Mesothelial cell of epicardium (in vitro differentiated cells): Measurements from ENCODE around the gene TAOK1. TPM values are rescaled to one million over a fixed set of nuclear protein-coding genes. Genes with fewer than 3 reads are reported as not detected.

Source experiments
- DNase-seq, 2 experiments: peaks; one replicate each; pipeline ENCODE4 v3.0.0; 2021; ENCODE audit warnings: low spot score in 2 of 2; ENCODE audit not compliant: unreplicated experiment in 2 of 2
- H3K27ac Mint-ChIP-seq: 2 replicates; pipeline ENCODE4 v1.8.0; 2021; ENCODE audit warnings: mixed read lengths
- H3K27me3 Mint-ChIP-seq: 2 replicates; pipeline ENCODE4 v1.8.0; 2021; ENCODE audit warnings: low read depth, mixed read lengths
- H3K36me3 Mint-ChIP-seq: 2 replicates; pipeline ENCODE4 v1.8.0; 2021; ENCODE audit warnings: mixed read lengths
- H3K4me1 Mint-ChIP-seq: 2 replicates; pipeline ENCODE4 v1.8.0; 2021; ENCODE audit warnings: mixed read lengths
- H3K4me3 Mint-ChIP-seq: 2 replicates; pipeline ENCODE4 v1.8.0; 2021; ENCODE audit warnings: mild to moderate bottlenecking, moderate library complexity, mixed read lengths
- H3K9me3 Mint-ChIP-seq: 2 replicates; pipeline ENCODE4 v1.8.0; 2021; ENCODE audit warnings: mixed read lengths
- total RNA-seq: library from RNA; stranded (reverse); gene quantifications from 3 replicates; pipeline ENCODE4 v1.2.1, GENCODE V29; 2021
- TF ChIP-seq, protein P1 (sequence below): fragments of 200-600 bp; sonication (generic); IDR thresholded peaks from one replicate; pipeline ENCODE4 v1.5.0; 2021; ENCODE audit warnings: antibody characterized with exemption; ENCODE audit not compliant: unreplicated experiment

Gene TAOK1
- total RNA-seq, 1 donor from 2014 or later, result 86.7 TPM

DNA sequence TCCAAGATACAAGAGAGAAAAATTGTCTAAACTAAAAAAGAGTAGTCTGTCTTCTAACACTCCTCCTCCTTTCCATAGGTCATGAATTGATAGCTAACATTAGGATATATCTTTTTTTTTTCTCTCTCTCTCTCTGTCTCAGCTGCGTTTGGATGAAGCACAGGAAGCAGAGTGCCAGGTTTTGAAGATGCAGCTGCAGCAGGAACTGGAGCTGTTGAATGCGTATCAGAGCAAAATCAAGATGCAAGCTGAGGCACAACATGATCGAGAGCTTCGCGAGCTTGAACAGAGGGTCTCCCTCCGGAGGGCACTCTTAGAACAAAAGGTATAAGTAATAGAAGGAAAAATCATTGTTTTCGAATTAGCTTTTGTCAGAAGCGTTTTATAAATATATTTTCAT is 143.8 kb downstream of the TAOK1 start:
- Mint-ChIP-seq H3K9me3 (peaks cover 4% of the 10 kb centered on the region), H3K4me1 (no peaks in the 10 kb centered on the region), H3K4me3 (no peak overlapping the region), H3K27me3 (no peaks in the 10 kb centered on the region), H3K27ac (no peak overlapping the region), H3K36me3 (peaks cover 35% of the 10 kb centered on the region)
- TF ChIP-seq, protein P1, sequence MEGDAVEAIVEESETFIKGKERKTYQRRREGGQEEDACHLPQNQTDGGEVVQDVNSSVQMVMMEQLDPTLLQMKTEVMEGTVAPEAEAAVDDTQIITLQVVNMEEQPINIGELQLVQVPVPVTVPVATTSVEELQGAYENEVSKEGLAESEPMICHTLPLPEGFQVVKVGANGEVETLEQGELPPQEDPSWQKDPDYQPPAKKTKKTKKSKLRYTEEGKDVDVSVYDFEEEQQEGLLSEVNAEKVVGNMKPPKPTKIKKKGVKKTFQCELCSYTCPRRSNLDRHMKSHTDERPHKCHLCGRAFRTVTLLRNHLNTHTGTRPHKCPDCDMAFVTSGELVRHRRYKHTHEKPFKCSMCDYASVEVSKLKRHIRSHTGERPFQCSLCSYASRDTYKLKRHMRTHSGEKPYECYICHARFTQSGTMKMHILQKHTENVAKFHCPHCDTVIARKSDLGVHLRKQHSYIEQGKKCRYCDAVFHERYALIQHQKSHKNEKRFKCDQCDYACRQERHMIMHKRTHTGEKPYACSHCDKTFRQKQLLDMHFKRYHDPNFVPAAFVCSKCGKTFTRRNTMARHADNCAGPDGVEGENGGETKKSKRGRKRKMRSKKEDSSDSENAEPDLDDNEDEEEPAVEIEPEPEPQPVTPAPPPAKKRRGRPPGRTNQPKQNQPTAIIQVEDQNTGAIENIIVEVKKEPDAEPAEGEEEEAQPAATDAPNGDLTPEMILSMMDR, result no peak
- DNase-seq, result no peak

DNA sequence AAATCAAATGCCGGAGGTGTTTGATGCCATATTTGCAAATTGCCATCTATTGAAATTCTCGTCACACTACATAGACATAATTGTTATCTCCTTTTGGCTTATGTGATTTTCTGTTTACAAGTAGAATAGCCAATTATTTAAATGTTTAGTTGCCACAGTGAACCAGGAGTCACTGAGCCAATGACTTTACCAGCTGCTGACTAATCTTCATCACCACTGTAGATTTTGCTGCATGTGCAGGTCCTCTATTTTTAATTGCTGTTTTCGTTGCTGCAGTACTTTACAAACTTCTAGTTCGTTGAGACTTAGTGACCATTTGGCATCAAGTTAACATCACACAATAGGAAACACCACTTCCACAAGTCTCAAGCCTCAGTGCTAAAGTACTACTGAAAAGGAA is 153.9 kb downstream of the TAOK1 start:
- H3K9me3 Mint-ChIP-seq, result no peaks in the 10 kb centered on the region
- H3K36me3 Mint-ChIP-seq, result peaks cover 14% of the 10 kb centered on the region
- DNase-seq, result no peak
- H3K4me1 Mint-ChIP-seq, result peaks cover 7% of the 10 kb centered on the region
- TF ChIP-seq, protein P1, result no peak
- no peak overlapping the region for H3K27ac Mint-ChIP-seq
- no peak overlapping the region for H3K4me3 Mint-ChIP-seq
- no peaks in the 10 kb centered on the region for H3K27me3 Mint-ChIP-seq

DNA sequence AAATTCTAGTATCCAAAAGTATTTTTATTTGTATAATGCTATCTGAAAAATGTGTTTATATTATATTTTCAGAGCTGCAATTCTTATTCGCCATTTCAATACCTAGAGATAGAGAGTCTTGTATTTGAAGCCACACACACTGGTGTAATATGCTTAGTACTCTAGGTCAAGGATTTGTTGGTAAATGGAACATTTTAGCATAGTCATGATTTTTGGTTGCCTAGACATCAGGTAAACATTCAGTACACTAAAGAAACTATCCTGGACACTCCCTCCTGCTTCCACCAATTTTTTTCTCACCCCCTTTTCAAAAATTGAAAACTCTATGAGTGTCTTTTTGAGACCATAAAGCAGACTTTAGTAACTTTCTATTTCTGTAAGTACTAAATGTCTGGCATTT is 155.9 kb downstream of the TAOK1 start:
- Mint-ChIP-seq H3K36me3 (peaks cover 11% of the 10 kb centered on the region), H3K27ac (no peak overlapping the region), H3K27me3 (no peaks in the 10 kb centered on the region), H3K4me3 (no peak overlapping the region), H3K9me3 (no peaks in the 10 kb centered on the region), H3K4me1 (peaks cover 19% of the 10 kb centered on the region)
- TF ChIP-seq, protein P1, result no peak
- DNase-seq, result no peak

DNA sequence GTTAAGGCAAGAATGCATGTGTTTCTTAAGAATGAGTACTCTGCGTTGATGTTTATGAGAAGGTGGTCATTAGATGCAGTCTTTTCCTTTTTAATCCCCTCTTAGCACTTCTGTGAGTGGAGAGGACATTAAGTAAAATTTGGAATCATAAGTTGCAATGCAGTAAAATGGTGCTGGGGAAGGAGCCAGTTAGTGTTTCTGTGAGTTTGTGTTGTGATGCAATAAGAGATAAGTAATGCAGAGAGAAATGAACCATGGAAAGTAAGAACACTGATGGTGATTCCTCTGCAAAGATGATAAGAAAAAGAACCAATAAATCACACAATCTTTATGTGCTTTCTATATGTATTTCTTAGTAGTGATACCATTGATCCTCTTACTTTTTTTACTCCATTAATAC is 156.7 kb downstream of the TAOK1 start:
- Mint-ChIP-seq H3K27ac (no peak overlapping the region), H3K4me1 (peaks cover 19% of the 10 kb centered on the region), H3K4me3 (no peak overlapping the region), H3K9me3 (no peaks in the 10 kb centered on the region), H3K36me3 (peaks cover 11% of the 10 kb centered on the region), H3K27me3 (no peaks in the 10 kb centered on the region)
- TF ChIP-seq, protein P1, result no peak
- DNase-seq, result no peak

DNA sequence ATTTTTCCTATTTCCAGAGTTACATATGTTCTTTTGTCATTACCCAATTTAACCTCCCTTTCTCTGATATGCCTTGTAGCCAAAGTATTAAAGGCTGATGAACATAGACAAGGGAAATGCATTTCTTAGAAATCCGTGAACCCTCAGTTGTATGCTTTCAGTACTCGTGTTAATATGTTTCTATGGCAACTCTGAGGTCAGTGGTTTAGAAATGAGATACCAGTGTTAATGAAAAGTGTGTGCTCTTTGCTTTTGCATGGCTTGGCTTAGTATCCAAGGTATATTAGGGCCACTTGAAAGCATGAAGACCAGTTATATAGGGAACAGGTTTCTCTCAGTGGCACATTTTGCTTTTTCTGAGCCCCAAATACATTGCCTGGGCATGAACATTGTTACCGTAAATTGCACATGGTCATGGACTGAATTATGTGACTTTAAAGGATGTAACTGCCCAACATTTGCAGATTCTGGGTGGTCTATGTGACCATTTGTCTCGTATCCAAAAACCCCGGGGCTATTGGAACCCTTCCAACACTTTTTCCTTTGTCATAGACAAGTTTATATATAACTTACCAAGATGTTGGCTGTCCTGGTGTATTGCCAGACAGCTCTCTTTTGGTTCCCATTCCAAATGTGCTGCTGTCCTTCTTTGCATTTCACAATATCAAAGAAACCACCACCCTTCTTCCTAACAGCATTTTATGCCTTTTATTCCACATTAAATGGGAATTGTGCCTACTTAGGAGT is 159.2 kb downstream of the TAOK1 start:
- peaks cover 2% of the 10 kb centered on the region for H3K36me3 Mint-ChIP-seq
- no peaks in the 10 kb centered on the region for H3K9me3 Mint-ChIP-seq
- H3K27me3 Mint-ChIP-seq, result no peaks in the 10 kb centered on the region
- TF ChIP-seq, protein P1, result no peak
- DNase-seq, result no peak
- no peak overlapping the region for H3K27ac Mint-ChIP-seq
- H3K4me1 Mint-ChIP-seq, result peaks cover 19% of the 10 kb centered on the region
- H3K4me3 Mint-ChIP-seq, result no peak overlapping the region

DNA sequence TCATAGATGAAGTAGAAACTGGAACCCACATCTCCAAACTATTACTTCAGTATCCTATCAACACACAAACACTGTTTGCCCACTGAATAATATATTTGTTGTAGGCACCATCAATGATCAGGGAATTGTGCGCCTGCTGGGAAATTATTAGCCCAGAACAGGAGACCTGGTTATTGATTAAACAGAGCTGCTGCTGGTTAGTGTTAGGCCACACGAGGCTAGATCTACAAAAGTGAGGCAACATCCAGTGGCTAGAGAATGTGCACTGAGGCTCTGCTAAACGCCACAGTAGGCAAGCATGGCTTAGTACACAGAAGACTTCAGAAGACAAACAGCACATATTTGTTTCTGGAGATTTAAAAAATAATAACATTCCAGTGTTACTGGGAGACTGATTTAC is 165.7 kb downstream of the TAOK1 start:
- Mint-ChIP-seq H3K9me3 (no peaks in the 10 kb centered on the region), H3K27ac (no peak overlapping the region), H3K4me1 (peaks cover 5% of the 10 kb centered on the region), H3K4me3 (no peak overlapping the region), H3K36me3 (peaks cover 4% of the 10 kb centered on the region), H3K27me3 (peaks cover 12% of the 10 kb centered on the region)
- DNase-seq, result no peak
- TF ChIP-seq, protein P1, result no peak
